HPDE6-E6E7 (cell line): ENCODE results near the gene ARSG.
A peak's percentile ranks its signal among the peaks of the same experiment; 100 is the strongest.
"Not testable (repeated sequence)": the region's sequence is repeated elsewhere in the genome, so short reads cannot be mapped to it uniquely, and the experiment has no call there.

Source experiments
- DNase-seq: peaks from one replicate; pipeline ENCODE4 v3.0.0; 2011; ENCODE audit warnings: missing footprints; ENCODE audit errors: extremely low spot score

The ARSG gene

GRCh38 chr17:68277807-68278206, 13.5 kb upstream of the ARSG start:
- no peak for DNase-seq

- not testable (repeated sequence) for DNase-seq
These were observed 9.3 kb upstream of the ARSG start for GRCh38 chr17:68281965-68282364.

GRCh38 chr17:68288375-68288774, 2.9 kb upstream of the ARSG start:
- DNase-seq = no peak

GRCh38 chr17:68288804-68289203, 2.5 kb upstream of the ARSG start:
- no peak for DNase-seq

- no peak for DNase-seq
These were observed 1.8 kb upstream of the ARSG start for GRCh38 chr17:68289473-68289872.

- DNase-seq = no peak
These were observed 1.4 kb upstream of the ARSG start for GRCh38 chr17:68289936-68290267.

- no peak for DNase-seq
These were observed 884 bp upstream of the ARSG start for GRCh38 chr17:68290268-68290954.

- peak; percentile 88 for DNase-seq
These were observed 767 bp downstream of the ARSG start for GRCh38 chr17:68291836-68292688.

- DNase-seq = no peak
These were observed 1.4 kb downstream of the ARSG start for GRCh38 chr17:68292689-68293040.

GRCh38 chr17:68293490-68294195, 2.3 kb downstream of the ARSG start:
- DNase-seq = no peak

GRCh38 chr17:68294196-68294555, 2.9 kb downstream of the ARSG start:
- DNase-seq = no peak

- DNase-seq = no peak
These were observed 3.3 kb downstream of the ARSG start for GRCh38 chr17:68294617-68295016.

GRCh38 chr17:68295086-68295485, 3.8 kb downstream of the ARSG start:
- DNase-seq = no peak

- no peak for DNase-seq
These were observed 5.2 kb downstream of the ARSG start for GRCh38 chr17:68296217-68297191.

- no peak for DNase-seq
These were observed 5.9 kb downstream of the ARSG start for GRCh38 chr17:68297195-68297594.

GRCh38 chr17:68298601-68299000, 7.3 kb downstream of the ARSG start:
- DNase-seq = no peak

- no peak for DNase-seq
These were observed 8.5 kb downstream of the ARSG start for GRCh38 chr17:68299817-68300216.

- no peak for DNase-seq
These were observed 10.2 kb downstream of the ARSG start for GRCh38 chr17:68301438-68301959.

- DNase-seq = no peak
These were observed 10.8 kb downstream of the ARSG start for GRCh38 chr17:68302066-68302564.

- DNase-seq = no peak
These were observed 11.4 kb downstream of the ARSG start for GRCh38 chr17:68302666-68303065.

- DNase-seq = no peak
These were observed 13.4 kb downstream of the ARSG start for GRCh38 chr17:68304706-68305105.
